ENCODE data around the gene FGD2. TPM values are rescaled to one million over a fixed set of nuclear protein-coding genes. Genes with fewer than 3 reads are reported as not detected.
"Not testable (repeated sequence)": the region's sequence is repeated elsewhere in the genome, so short reads cannot be mapped to it uniquely, and the experiment has no call there.

Gene FGD2
- total RNA-seq, 1 experiment from 2014 or later, result 0.17 TPM

DNA sequence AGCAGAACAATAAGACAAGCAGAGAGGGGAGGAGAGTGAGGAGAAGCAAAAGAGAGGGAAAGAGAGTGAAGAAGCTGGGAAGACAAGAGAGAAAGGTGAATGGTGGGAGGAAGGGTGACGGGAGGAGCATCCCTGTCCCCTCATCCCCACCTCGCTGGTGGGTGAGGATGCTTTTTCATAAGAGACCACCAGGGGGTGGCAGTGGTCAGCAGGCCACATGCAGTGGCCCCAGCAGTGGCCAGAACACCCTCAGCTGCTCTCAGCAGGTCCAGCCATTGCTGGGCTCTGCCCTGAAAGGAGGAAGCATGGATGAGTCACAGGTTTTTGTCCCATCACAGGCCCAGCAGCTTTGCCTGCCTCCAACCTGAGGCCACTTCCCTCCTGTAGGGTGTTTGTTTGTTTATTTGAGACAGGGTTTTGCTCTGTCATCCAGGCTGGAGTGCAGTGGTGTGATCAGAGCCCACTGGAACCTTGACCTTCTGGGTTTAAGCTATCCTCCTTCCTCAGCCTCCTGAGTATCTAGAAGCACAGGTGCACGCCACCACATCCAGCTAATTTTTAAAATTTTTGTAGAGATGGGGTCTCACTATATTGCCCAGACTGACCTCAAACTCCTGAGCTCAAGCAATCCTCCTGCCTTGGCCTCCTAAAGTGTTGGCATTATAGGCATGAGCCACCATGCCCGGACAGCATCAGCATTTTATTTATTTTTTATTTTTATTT, 24.0 kb downstream of the FGD2 start:
- no peaks in the 10 kb centered on the region for H3K36me3 ChIP-seq (replicated peaks; ENCODE audit: control insufficient read depth, insufficient read depth, low read length)
- DNase-seq, result peak; percentile 84
- H3K27me3 ChIP-seq (ENCODE audit: control insufficient read depth, insufficient read depth, low read length), result no peaks in the 10 kb centered on the region
- no peak overlapping the region for H3K4me3 ChIP-seq (ENCODE audit: insufficient read depth, low read depth, low read length)

DNA sequence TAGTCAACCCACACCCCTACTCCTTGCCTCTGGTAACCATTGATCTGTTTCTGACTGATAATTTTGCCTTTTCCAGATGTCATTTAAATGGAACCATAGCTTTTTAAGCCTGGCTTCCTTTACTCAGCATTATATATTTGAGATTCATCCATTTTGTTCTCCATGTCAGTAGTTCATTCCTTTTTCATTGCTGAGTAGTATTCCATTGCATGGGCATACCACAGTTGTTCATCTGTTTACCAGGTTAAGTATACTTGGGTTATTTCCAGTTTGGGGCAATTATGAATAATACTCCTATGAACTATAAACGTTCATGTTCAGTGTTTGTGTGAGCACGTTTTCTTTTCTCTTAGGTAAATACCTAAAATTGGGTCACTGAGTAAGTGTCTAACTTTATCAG, 25.1 kb downstream of the FGD2 start:
- Histone ChIP-seq H3K27me3 (ENCODE audit: control insufficient read depth, insufficient read depth, low read length) (no peaks in the 10 kb centered on the region), H3K36me3 (replicated peaks; ENCODE audit: control insufficient read depth, insufficient read depth, low read length) (no peaks in the 10 kb centered on the region), H3K4me3 (ENCODE audit: insufficient read depth, low read depth, low read length) (no peak overlapping the region)
- DNase-seq, result no peak

DNA sequence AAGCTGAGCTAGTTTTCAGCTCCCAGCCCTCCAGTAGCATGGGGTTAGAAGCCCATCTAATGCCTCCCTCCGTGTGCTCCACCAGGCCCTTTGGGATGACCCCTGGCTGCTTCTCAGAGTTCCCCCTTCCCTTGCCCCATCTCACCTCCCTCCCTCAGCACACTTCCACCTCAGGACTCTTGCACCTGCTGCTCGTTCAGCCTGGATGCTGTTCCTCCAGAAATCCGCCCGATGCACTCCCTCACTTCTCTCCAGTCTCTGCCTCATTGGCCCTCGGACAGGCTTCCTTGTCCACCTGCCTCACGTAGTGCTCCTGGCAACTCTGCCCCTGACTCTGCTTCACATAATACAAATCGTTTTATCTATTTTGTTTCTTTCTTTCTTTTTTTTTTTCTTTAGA, 26.8 kb downstream of the FGD2 start:
- H3K4me3 ChIP-seq (ENCODE audit: insufficient read depth, low read depth, low read length), result no peak overlapping the region
- peak; percentile 3 for DNase-seq
- H3K36me3 ChIP-seq (replicated peaks; ENCODE audit: control insufficient read depth, insufficient read depth, low read length), result no peaks in the 10 kb centered on the region
- no peaks in the 10 kb centered on the region for H3K27me3 ChIP-seq (ENCODE audit: control insufficient read depth, insufficient read depth, low read length)

DNA sequence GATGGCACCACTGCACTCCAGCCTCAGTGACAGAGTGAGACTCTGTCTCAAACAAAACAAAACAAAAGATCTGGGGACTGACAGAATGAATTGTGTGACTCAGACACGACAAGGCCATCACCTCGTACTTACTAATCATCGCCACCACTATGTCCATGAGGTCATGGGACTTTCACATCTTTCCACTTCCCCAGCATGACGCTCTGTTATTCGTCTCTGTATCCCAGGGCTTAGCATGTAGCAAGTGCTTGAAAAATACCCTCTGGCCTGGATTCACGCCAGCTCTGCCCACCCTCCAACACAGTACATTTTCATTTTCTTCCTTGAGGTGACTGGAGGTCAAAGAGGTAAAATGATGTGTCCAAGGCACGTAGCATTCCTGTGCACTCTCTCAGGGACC, 27.8 kb downstream of the FGD2 start:
- Histone ChIP-seq H3K27me3 (ENCODE audit: control insufficient read depth, insufficient read depth, low read length) (no peaks in the 10 kb centered on the region), H3K36me3 (replicated peaks; ENCODE audit: control insufficient read depth, insufficient read depth, low read length) (no peaks in the 10 kb centered on the region), H3K4me3 (ENCODE audit: insufficient read depth, low read depth, low read length) (no peak overlapping the region)
- peak; percentile 2 for DNase-seq

DNA sequence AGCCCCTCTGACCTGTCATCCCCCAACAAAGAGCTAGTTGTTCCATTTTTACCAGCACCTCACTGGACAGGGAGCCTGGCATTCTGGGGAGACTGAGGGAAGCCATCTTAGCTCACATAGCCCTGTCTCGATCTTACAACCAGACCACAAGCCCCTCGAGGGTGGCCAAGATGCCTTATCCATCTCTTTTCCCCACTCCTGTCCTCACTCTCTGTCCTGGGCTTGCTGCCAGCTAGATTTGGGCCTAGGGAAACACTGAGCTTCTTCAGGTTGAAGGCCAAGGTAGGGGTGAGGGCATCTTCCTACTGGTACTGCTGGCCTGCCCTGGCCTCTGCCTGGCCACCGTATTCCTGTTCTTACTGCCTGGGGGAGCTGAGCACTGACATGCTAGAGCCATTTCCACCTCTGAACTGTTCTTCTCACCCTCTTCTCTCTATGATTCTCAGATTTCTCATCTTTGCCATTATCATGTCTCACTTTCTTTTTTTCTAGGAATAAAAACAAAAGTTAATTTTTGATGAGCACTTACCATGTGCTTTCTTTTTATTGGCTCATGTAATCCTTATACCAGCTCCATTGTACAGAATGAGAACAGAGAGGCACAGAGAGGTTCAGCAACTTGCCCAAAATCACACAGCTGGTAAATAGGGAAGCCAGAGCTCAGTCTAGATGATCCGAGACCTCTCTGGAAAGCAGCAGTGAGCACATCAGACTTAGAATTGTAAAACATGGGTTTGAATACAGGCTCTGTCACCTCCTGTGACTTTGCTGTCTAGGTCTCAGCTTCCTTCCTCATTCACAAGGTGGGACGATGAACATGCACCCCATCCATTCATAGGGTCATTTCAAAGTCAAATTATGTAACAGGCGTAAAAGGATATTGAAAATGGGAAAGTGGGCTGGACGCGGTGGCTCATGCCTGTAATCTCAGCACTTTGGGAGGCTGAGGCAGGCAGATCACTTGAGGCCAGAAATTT, 28.7 kb downstream of the FGD2 start:
- H3K36me3 ChIP-seq (replicated peaks; ENCODE audit: control insufficient read depth, insufficient read depth, low read length), result no peaks in the 10 kb centered on the region
- no peaks in the 10 kb centered on the region for H3K27me3 ChIP-seq (ENCODE audit: control insufficient read depth, insufficient read depth, low read length)
- H3K4me3 ChIP-seq (ENCODE audit: insufficient read depth, low read depth, low read length), result no peak overlapping the region
- peak; percentile 5 for DNase-seq

DNA sequence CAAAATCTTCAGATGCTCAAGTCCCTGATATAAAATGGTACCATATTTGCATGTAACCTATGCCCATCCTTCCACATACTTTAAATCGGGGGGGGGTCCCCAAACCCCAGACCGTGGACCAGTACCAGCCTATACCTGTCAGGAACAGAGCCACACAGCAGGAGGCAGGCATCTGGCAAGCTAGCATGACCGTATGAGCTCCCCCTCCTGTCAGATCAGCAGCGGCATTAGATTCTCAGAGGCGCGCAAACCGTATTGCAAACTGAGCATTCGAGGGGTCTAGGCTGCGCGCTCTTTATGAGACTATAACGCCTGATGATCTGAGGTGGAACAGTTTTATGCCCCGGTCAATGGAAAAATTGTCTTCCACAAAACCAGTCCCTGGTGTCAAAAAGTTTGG, 30.7 kb downstream of the FGD2 start:
- DNase-seq, result peak; percentile 57
- Histone ChIP-seq H3K27me3 (ENCODE audit: control insufficient read depth, insufficient read depth, low read length) (no peaks in the 10 kb centered on the region), H3K36me3 (replicated peaks; ENCODE audit: control insufficient read depth, insufficient read depth, low read length) (no peaks in the 10 kb centered on the region)

DNA sequence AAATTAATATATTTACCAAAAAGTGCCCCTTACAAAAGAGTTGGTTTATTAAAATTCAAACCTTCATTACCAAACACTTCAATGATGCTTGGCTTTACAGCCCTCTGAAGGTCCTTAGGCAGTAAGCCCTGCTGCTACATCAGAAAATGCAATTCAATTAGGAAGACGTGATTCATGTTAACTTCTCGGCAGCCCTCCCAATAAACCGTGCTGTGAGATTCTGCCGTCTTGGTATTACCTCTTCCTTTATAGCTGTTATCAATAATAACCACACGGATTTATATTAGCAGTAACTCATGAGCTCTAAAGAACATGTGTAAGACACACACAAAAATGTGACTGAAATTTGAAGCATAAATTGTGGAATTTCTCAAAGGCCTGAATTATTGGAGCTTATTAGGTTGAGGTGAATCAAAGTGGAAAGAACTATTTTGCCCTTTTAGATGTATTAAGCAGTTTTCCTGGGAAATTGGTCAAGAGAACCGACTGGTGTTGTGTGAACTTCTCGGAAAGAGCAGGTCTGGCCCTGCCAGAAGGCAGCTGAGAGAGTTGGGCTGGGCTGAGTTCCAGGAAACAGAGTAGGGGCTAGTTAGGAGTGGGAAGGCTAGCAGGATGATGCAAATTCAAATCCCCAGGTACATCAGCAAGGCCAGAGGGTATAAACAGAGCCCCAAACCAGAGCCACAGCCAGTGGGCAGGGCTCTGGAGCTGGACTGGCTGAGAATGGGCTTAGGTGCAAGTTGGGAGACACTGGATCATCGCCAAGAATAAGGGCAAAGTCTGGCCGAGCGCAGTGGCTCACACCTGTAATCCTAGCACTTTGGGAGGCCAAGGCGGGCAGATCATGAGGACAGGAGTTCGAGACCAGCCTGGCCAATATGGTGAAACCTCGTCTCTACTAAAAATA, 33.1 kb downstream of the FGD2 start:
- H3K27me3 ChIP-seq (ENCODE audit: control insufficient read depth, insufficient read depth, low read length), result no peaks in the 10 kb centered on the region
- H3K36me3 ChIP-seq (replicated peaks; ENCODE audit: control insufficient read depth, insufficient read depth, low read length), result no peaks in the 10 kb centered on the region
- no peak overlapping the region for H3K4me3 ChIP-seq (ENCODE audit: insufficient read depth, low read depth, low read length)
- DNase-seq, result peak; percentile 13

More for the DNA sequence above, 30.7 kb downstream of the FGD2 start:
- no peak overlapping the region for H3K4me3 ChIP-seq (ENCODE audit: insufficient read depth, low read depth, low read length)

DNA sequence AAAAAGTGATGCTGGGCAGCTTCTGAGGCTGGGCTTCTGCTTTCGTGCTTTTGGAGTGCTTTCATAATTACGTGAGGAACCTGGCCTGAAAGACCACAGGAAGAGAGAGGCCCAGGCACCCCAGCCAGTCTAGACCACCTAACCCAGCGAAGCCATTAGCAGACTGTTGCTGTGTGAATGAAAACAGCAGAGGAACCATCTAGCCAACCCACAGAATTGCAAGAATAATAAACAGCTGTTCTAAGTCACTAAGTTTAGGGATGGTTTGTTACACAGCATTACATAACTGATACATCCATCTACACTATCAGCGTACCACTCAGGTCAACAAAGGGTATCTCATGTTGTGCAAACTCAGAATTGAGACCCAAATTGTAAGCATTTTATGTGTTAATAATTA, 34.5 kb downstream of the FGD2 start:
- no peak overlapping the region for H3K4me3 ChIP-seq (ENCODE audit: insufficient read depth, low read depth, low read length)
- no peaks in the 10 kb centered on the region for H3K27me3 ChIP-seq (ENCODE audit: control insufficient read depth, insufficient read depth, low read length)
- no peak for DNase-seq
- no peaks in the 10 kb centered on the region for H3K36me3 ChIP-seq (replicated peaks; ENCODE audit: control insufficient read depth, insufficient read depth, low read length)

DNA sequence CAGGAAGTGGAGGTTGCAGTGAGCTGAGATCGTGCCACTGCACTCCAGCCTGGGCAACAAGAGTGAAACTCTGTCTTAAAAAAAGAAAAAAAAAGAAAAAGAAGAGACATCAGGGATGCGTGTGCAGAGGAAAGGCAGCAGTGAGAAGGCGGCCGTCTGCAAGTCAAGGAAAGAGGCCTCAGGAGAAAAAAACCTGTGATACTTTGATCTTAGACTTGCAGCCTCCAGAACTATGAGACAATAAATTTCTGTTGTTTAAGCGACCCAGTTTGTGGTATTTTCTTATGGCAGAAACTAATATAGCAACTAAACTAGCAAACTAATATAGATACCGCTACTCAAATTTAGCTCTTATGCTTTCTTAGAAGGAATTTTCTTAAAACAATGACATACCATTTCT, 36.1 kb downstream of the FGD2 start:
- Histone ChIP-seq H3K4me3 (ENCODE audit: insufficient read depth, low read depth, low read length) (no peak overlapping the region), H3K36me3 (replicated peaks; ENCODE audit: control insufficient read depth, insufficient read depth, low read length) (no peaks in the 10 kb centered on the region), H3K27me3 (ENCODE audit: control insufficient read depth, insufficient read depth, low read length) (no peaks in the 10 kb centered on the region)
- no peak for DNase-seq

DNA sequence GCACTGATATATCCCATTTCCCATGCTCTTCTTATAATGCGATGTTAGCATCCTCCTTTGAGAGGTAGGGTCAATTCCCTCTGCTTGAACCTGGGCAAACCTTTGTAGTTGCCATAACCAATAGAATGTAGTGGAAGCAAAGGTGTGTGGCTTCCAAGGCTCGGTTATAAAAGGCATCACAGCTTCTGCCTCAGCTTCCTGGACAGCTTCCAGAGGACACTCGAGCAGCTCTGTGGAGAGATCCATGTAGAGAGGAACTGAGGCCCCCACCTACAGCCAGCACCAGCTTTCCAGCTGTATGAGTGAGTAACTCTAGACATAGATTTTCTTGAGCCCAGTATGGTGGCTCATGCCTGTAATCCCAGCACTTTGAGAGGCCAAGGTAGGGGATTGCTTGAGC, 36.7 kb downstream of the FGD2 start:
- DNase-seq, result no peak

DNA sequence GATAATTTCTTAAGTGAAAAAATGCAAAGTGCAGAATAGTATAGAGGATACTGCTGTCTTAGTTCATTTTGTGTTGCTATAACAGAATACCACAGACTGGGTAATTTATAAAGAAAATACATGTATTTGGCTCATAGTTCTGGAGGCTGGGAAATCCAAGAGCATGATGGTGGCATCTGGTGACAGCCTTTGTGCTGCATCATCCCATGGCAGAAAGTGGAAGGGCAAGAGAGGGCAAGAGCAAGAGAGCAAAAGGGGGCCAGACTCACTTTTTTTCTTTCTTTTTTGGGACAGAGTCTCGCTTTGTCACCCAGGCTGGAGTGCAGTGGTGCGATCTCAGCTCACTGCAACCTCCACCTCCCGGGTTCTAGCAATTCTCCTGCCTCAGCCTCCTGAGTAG, 37.6 kb downstream of the FGD2 start:
- DNase-seq; H3K27me3 ChIP-seq (ENCODE audit: control insufficient read depth, insufficient read depth, low read length); H3K36me3 ChIP-seq (replicated peaks; ENCODE audit: control insufficient read depth, insufficient read depth, low read length); H3K4me3 ChIP-seq (ENCODE audit: insufficient read depth, low read depth, low read length): not testable (repeated sequence)

More for the DNA sequence above, 36.7 kb downstream of the FGD2 start:
- H3K36me3 ChIP-seq (replicated peaks; ENCODE audit: control insufficient read depth, insufficient read depth, low read length), result no peaks in the 10 kb centered on the region
- no peaks in the 10 kb centered on the region for H3K27me3 ChIP-seq (ENCODE audit: control insufficient read depth, insufficient read depth, low read length)
- H3K4me3 ChIP-seq (ENCODE audit: insufficient read depth, low read depth, low read length), result no peak overlapping the region

DNA sequence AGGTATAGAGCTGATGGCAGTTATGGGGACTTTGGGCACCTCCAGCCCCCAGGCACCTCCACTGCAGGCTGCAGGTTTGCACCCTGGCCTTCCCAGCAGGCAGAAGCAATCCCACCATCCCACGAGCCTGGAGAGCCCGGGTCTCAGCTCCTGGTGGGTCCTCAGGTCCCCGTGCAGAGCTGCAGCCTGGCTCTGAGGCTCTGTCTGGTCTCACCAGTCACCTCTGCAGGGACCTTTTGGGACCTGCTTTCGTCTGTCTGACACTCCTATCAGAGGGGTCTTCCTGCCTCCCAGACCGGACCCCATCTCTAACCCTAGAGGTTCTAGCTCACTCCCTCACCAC, 41.9 kb downstream of the FGD2 start:
- Histone ChIP-seq H3K36me3 (replicated peaks; ENCODE audit: control insufficient read depth, insufficient read depth, low read length) (no peaks in the 10 kb centered on the region), H3K27me3 (ENCODE audit: control insufficient read depth, insufficient read depth, low read length) (no peaks in the 10 kb centered on the region), H3K4me3 (ENCODE audit: insufficient read depth, low read depth, low read length) (no peak overlapping the region)
- DNase-seq, result no peak

DNA sequence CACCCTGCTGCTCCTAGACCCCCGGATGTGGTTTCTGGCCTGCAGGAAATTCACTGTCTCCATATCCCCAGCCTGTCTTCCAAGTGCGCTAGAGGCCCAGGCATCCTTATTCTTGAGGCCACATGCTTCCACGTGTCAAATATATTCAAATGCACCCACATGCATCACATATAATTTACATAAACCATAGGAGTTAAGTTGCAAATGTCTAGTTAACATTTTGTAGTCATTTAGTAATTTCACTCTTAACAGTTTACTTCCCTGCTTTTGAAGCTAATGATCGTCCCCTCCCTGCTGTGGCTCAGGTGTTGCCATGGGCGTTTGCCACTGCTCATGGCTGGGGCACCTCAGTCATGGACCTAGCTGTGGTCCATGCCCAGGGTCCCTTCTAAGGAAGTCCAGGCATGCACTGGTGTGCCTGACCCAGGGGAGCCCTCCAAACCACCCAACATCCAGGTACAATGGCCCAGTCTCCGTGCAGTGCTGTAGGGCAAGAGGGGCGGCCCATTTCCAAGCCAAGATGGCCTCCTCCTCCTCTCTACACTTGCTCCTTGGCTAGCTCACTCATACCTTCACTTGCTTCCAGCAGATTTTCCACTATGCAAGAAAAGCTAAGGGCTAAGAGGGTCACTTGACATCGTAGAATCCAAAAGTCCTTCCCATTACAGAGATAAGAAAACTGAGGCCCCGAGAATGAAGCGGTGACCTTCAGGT, 42.4 kb downstream of the FGD2 start:
- Histone ChIP-seq H3K4me3 (ENCODE audit: insufficient read depth, low read depth, low read length) (no peak overlapping the region), H3K36me3 (replicated peaks; ENCODE audit: control insufficient read depth, insufficient read depth, low read length) (no peaks in the 10 kb centered on the region), H3K27me3 (ENCODE audit: control insufficient read depth, insufficient read depth, low read length) (no peaks in the 10 kb centered on the region)
- DNase-seq, result no peak

DNA sequence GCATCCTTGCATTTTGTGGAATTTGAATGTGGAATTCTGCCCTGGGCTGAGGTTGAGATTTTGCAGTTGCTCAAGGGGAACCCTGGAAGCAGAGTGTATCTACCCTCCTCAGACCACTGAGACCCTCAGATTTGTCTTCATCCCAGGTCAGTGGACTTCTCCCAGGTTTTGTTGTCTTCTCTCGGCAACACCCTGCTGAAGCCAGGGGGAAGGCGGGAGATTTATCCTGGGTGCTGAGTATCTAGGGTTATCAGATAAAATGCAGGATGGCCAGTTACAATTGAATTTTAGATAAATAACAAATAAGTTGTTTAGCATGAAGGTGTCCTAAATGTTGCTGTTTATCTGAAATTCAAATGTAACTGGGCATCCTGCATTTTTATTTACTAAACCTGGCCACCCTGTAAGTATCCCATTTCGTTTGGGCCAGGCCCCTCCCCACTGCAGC, 43.0 kb downstream of the FGD2 start:
- no peaks in the 10 kb centered on the region for H3K27me3 ChIP-seq (ENCODE audit: control insufficient read depth, insufficient read depth, low read length)
- no peak for DNase-seq
- no peaks in the 10 kb centered on the region for H3K36me3 ChIP-seq (replicated peaks; ENCODE audit: control insufficient read depth, insufficient read depth, low read length)
- no peak overlapping the region for H3K4me3 ChIP-seq (ENCODE audit: insufficient read depth, low read depth, low read length)

Data from H7 (cell line).